ENCODE measurements around the gene ITPRID1. TPM values are rescaled to one million over a fixed set of nuclear protein-coding genes. Genes with fewer than 3 reads are reported as not detected.

Gene ITPRID1
- total and polyA plus RNA-seq, 9 of the 15 experiments (the other 6 are each of a cell fraction or from before 2014, with no cell fraction given), result not detected

- no peak overlapping the region for H2AFZ ChIP-seq (ENCODE audit: low read depth, low read length)
- H3K9me3 ChIP-seq (replicated peaks; ENCODE audit: control insufficient read depth, insufficient read depth, low read depth, low read length), result no peaks in the 10 kb centered on the region
- no peaks in the 10 kb centered on the region for H3K9me1 ChIP-seq (ENCODE audit: control insufficient read depth, insufficient read depth, low read length)
- FAIRE-seq (no peak), DNase-seq (ENCODE audit: extremely low read depth in 1 of 4, low spot score in 3 of 4) (no peak), ATAC-seq (no peak)
- no peaks in the 10 kb centered on the region for H3K4me1 ChIP-seq (replicated peaks in 1 of 2; ENCODE audit: control insufficient read depth in 2 of 2, insufficient read depth in 2 of 2, low read length in 2 of 2)
- no peak overlapping the region for H3K4me3 ChIP-seq
- no peak overlapping the region for H3K9ac ChIP-seq (ENCODE audit: insufficient read depth in 1 of 2, low read depth in 2 of 2, low read length in 2 of 2)
- H3K27me3 ChIP-seq (ENCODE audit: control insufficient read depth in 2 of 2, insufficient read depth in 2 of 2, low read length in 2 of 2), result no peaks in the 10 kb centered on the region
- CTCF ChIA-PET (ENCODE audit: low intra/inter-chr PET ratio), result no interaction called here
- no peak overlapping the region for H3K4me2 ChIP-seq (ENCODE audit: insufficient read depth, low read length)
- BruUV-seq (replicated peaks), result no TSS peak
- H3K79me2 ChIP-seq (ENCODE audit: control insufficient read depth, insufficient read depth, low read length), result no peaks in the 10 kb centered on the region
- TF ChIP-seq BDP1 (IDR thresholded peaks at IDR 0.05; ENCODE audit: insufficient read depth, insufficient read length), result no peak
- in situ Hi-C loops (cut with MboI), result no loop called here
- 0% methylated on average over 1 of the region's 1 CpG for WGBS (ENCODE audit: insufficient coverage, low coverage, missing lambda C conversion rate)
- intact Hi-C loops (cut with micrococcal nuclease), result no loop called here
- no peaks in the 10 kb centered on the region for H3K36me3 ChIP-seq (ENCODE audit: control insufficient read depth, insufficient read depth, low read length)
- no peaks in the 10 kb centered on the region for H4K20me1 ChIP-seq (replicated peaks; ENCODE audit: control insufficient read depth, insufficient read depth, low read length)
- H3K27ac ChIP-seq (ENCODE audit: extremely low read depth, low read depth, low read length), result no peak overlapping the region
- POLR2A ChIA-PET, result interaction anchor here (0.6 kb wide), 1 partner anchor 113 kb away, joined by 3 read pairs; no protein-coding TSS in a partner anchor
Observed at GRCh38 chr7:31550432-31550831, 36.5 kb downstream of the ITPRID1 start.

- in situ Hi-C loops (cut with MboI) (no loop called here), intact Hi-C loops (cut with micrococcal nuclease) (no loop called here)
- CTCF ChIA-PET (ENCODE audit: low intra/inter-chr PET ratio), result no interaction called here
- Histone ChIP-seq H2AFZ (ENCODE audit: low read depth, low read length) (no peak overlapping the region), H3K4me3 (no peak overlapping the region), H3K27ac (ENCODE audit: extremely low read depth, low read depth, low read length) (no peak overlapping the region), H3K4me1 (replicated peaks in 1 of 2; ENCODE audit: control insufficient read depth in 2 of 2, insufficient read depth in 2 of 2, low read length in 2 of 2) (no peaks in the 10 kb centered on the region), H3K79me2 (ENCODE audit: control insufficient read depth, insufficient read depth, low read length) (no peaks in the 10 kb centered on the region), H3K9me1 (ENCODE audit: control insufficient read depth, insufficient read depth, low read length) (no peaks in the 10 kb centered on the region), H3K9me3 (replicated peaks; ENCODE audit: control insufficient read depth, insufficient read depth, low read depth, low read length) (no peaks in the 10 kb centered on the region), H3K4me2 (ENCODE audit: insufficient read depth, low read length) (no peak overlapping the region), H3K36me3 (ENCODE audit: control insufficient read depth, insufficient read depth, low read length) (no peaks in the 10 kb centered on the region), H3K9ac (ENCODE audit: insufficient read depth in 1 of 2, low read depth in 2 of 2, low read length in 2 of 2) (no peak overlapping the region), H3K27me3 (ENCODE audit: control insufficient read depth in 2 of 2, insufficient read depth in 2 of 2, low read length in 2 of 2) (no peaks in the 10 kb centered on the region), H4K20me1 (replicated peaks; ENCODE audit: control insufficient read depth, insufficient read depth, low read length) (no peaks in the 10 kb centered on the region)
- TF ChIP-seq PPARD (CRISPR knock-in tag; IDR thresholded peaks at IDR 0.05), result no peak
- no peak for TF ChIP-seq STAT5B (CRISPR knock-in tag; IDR thresholded peaks at IDR 0.05)
- TF ChIP-seq POLR2AphosphoS2 (IDR thresholded peaks at IDR 0.05; ENCODE audit: low read length), result no peak
- TF ChIP-seq ZEB2 (IDR thresholded peaks at IDR 0.05), result no peak
- TF ChIP-seq ZNF511 (CRISPR knock-in tag; IDR thresholded peaks at IDR 0.05), result no peak
- no peak for TF ChIP-seq MTA3 (IDR thresholded peaks at IDR 0.05; ENCODE audit: borderline replicate concordance)
- no peak for TF ChIP-seq DIDO1 (tag; IDR thresholded peaks at IDR 0.05; ENCODE audit: low read depth)
- no peak for TF ChIP-seq KLF13 (tag; IDR thresholded peaks at IDR 0.05; ENCODE audit: borderline replicate concordance, low read depth)
- no peak for TF ChIP-seq HMGN3 (IDR thresholded peaks at IDR 0.05; ENCODE audit: borderline replicate concordance, extremely low read depth, insufficient read length, low read depth, low read length)
- TF ChIP-seq WHSC1 (IDR thresholded peaks at IDR 0.05; ENCODE audit: low read length), result no peak
- DNase-seq (ENCODE audit: extremely low read depth in 1 of 4, low spot score in 3 of 4) (no peak), ATAC-seq (no peak), FAIRE-seq (no peak)
- no TSS peak for BruUV-seq (replicated peaks)
- POLR2A ChIA-PET, result no interaction called here
Observed at GRCh38 chr7:31553661-31554081, 39.8 kb downstream of the ITPRID1 start.
